Mesothelial cell of epicardium (in vitro differentiated cells): ENCODE measurements around the gene OTOS. TPM values are rescaled to one million over a fixed set of nuclear protein-coding genes. Genes with fewer than 3 reads are reported as not detected.

Experiments
- DNase-seq, 2 experiments: peaks; one replicate each; pipeline ENCODE4 v3.0.0; 2021; ENCODE audit warnings: low spot score in 2 of 2; ENCODE audit not compliant: unreplicated experiment in 2 of 2
- H3K27ac Mint-ChIP-seq: 2 replicates; pipeline ENCODE4 v1.8.0; 2021; ENCODE audit warnings: mixed read lengths
- H3K27me3 Mint-ChIP-seq: 2 replicates; pipeline ENCODE4 v1.8.0; 2021; ENCODE audit warnings: low read depth, mixed read lengths
- H3K36me3 Mint-ChIP-seq: 2 replicates; pipeline ENCODE4 v1.8.0; 2021; ENCODE audit warnings: mixed read lengths
- H3K4me1 Mint-ChIP-seq: 2 replicates; pipeline ENCODE4 v1.8.0; 2021; ENCODE audit warnings: mixed read lengths
- H3K4me3 Mint-ChIP-seq: 2 replicates; pipeline ENCODE4 v1.8.0; 2021; ENCODE audit warnings: mild to moderate bottlenecking, moderate library complexity, mixed read lengths
- H3K9me3 Mint-ChIP-seq: 2 replicates; pipeline ENCODE4 v1.8.0; 2021; ENCODE audit warnings: mixed read lengths
- total RNA-seq: library from RNA; stranded (reverse); gene quantifications from 3 replicates; pipeline ENCODE4 v1.2.1, GENCODE V29; 2021
- TF ChIP-seq, protein P1 (sequence below): fragments of 200-600 bp; sonication (generic); IDR thresholded peaks from one replicate; pipeline ENCODE4 v1.5.0; 2021; ENCODE audit warnings: antibody characterized with exemption; ENCODE audit not compliant: unreplicated experiment

OTOS gene
- total RNA-seq, 1 donor from 2014 or later = not detected

DNA sequence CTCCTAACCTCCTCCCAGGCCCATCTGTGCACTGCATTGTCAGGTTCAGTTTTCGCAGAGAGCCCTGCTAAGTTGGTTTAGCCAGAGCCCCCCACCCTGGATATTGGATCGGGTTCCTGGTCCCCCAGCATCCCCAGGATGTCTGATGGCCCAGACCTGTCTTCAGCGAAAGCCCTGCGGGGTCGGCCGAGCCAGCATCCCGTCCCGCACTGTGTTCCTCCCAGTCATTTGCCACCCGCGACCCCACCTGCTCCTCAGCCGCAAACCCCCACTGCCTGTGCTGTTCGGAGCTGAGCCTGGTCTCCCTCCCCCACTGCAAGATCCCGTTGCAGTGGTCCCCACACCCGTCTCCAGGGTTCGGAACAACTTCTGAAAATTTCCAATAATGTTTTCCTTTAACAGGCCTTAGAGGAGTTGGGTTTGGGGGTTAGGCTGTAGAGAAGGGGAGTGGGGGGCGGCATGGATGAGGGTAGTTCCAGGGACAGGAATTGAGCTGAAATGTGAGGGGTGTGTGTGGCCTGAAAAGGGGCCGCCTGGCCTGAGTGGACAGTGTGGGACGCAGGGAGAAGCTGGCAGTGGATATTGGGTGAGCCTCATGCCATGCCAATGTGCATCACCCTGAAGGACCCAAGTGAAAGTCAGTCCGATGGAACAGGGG is 2.7 kb downstream of the OTOS start:
- TF ChIP-seq, protein P1, sequence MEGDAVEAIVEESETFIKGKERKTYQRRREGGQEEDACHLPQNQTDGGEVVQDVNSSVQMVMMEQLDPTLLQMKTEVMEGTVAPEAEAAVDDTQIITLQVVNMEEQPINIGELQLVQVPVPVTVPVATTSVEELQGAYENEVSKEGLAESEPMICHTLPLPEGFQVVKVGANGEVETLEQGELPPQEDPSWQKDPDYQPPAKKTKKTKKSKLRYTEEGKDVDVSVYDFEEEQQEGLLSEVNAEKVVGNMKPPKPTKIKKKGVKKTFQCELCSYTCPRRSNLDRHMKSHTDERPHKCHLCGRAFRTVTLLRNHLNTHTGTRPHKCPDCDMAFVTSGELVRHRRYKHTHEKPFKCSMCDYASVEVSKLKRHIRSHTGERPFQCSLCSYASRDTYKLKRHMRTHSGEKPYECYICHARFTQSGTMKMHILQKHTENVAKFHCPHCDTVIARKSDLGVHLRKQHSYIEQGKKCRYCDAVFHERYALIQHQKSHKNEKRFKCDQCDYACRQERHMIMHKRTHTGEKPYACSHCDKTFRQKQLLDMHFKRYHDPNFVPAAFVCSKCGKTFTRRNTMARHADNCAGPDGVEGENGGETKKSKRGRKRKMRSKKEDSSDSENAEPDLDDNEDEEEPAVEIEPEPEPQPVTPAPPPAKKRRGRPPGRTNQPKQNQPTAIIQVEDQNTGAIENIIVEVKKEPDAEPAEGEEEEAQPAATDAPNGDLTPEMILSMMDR = no peak
- Mint-ChIP-seq H3K36me3 (peaks cover 5% of the 10 kb centered on the region), H3K4me1 (peaks cover 20% of the 10 kb centered on the region), H3K4me3 (peak overlapping the region; percentile 96), H3K27ac (no peak overlapping the region), H3K9me3 (no peaks in the 10 kb centered on the region), H3K27me3 (peaks cover 40% of the 10 kb centered on the region)
- DNase-seq = no peak

DNA sequence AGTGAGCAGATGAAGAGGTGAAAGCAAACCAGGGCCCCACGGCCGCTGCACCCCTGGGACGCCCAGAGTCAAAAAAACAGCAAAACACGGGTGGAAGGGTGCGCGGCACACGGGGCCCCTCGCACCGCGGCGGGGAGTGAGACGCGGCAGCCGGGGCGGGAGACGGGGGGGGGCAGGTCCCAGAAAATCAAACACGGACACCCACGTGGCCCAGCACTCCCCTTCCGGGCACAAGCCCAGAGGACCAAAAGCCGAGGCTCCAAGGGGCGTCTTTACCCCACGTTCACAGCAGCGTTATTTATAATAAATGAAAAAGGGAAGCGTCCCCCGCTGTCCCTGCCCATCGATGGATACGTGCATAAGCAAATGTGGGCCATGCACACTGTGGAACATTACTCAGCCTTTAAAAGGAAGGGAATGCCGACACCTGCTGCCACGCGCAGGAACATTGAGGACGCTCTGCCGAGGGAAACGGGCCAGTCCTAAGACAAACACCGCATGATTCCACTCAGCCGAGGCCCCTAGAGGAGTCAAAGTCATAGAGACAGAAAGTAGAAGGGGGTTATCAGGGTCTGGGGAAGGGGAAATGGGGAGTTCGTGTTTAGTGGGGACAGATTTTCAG is 3.7 kb downstream of the OTOS start:
- Mint-ChIP-seq H3K27ac (peak overlapping the region; percentile 34), H3K36me3 (peaks cover 9% of the 10 kb centered on the region), H3K4me3 (peak overlapping the region; percentile 96), H3K9me3 (no peaks in the 10 kb centered on the region), H3K27me3 (peaks cover 34% of the 10 kb centered on the region), H3K4me1 (peaks cover 20% of the 10 kb centered on the region)
- DNase-seq = no peak
- TF ChIP-seq, protein P1 = no peak

DNA sequence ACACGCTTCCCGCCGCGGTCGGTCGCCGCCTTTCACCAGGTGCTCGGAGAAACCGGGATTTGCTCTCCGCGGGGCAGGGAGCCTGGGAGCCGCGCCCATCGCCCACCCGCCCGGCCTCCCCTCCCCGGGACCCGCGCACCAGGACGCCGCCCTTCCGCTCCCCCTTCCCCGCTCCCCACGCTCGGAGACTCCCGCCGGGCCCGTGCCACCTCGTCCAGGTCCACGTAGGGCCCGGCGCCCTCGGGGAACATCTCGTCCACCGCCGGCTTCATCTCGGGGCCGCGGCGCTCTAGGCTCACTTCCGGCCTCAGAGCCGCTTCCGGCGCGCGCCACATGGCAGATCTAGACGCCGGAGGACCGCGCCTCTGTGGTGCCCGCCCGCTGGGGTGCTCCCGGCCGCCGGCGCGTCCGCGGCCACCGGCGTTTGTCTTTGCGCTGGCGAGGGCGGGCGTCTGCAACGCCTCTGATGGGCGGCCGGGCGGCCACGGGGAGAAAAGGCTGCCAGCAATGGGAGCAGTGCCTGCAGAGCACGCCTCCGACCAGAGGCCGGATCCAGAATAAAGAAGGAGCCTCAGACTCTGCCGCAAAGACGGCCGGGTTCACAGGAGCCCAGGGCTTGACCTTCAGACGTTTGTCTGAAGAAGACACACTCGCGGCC is 4.3 kb downstream of the OTOS start, which contains the start of gene COPS9:
Gene COPS9, minus strand, starts transcription at position 293 of the 658 bp plus-strand sequence. Its CDS starts 21 bp downstream, at position 272.
- TF ChIP-seq, protein P1 = no peak
- H3K36me3 Mint-ChIP-seq = peaks cover 14% of the 10 kb centered on the region
- peaks cover 28% of the 10 kb centered on the region for H3K27me3 Mint-ChIP-seq
- peaks cover 20% of the 10 kb centered on the region for H3K4me1 Mint-ChIP-seq
- peak within 1 kb of the TSS; percentile 96 for H3K4me3 Mint-ChIP-seq
- H3K9me3 Mint-ChIP-seq = no peaks in the 10 kb centered on the region
- peak; percentile 77 to 89 for DNase-seq
- H3K27ac Mint-ChIP-seq = peak within 1 kb of the TSS; percentile 74

DNA sequence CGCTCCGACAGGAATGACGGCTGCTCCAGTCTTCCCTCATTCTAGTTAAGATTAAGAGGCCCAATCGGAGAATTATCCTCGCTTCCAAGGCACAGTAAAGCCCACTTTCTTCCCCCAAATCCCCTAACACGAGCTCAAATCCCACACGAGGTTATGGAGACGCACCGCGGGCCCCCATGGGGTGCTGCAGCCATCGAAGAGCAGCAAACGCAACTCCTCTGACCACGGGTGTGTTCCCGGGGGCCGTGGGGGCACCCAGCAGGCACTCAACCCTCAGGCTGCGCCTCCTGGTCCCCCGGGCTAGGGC is 4.8 kb downstream of the OTOS start:
- no peak for DNase-seq
- TF ChIP-seq, protein P1 = no peak
- Mint-ChIP-seq H3K27ac (peak overlapping the region; percentile 74), H3K4me1 (peaks cover 20% of the 10 kb centered on the region), H3K9me3 (no peaks in the 10 kb centered on the region), H3K36me3 (peaks cover 19% of the 10 kb centered on the region), H3K4me3 (peak overlapping the region; percentile 96), H3K27me3 (peaks cover 23% of the 10 kb centered on the region)

DNA sequence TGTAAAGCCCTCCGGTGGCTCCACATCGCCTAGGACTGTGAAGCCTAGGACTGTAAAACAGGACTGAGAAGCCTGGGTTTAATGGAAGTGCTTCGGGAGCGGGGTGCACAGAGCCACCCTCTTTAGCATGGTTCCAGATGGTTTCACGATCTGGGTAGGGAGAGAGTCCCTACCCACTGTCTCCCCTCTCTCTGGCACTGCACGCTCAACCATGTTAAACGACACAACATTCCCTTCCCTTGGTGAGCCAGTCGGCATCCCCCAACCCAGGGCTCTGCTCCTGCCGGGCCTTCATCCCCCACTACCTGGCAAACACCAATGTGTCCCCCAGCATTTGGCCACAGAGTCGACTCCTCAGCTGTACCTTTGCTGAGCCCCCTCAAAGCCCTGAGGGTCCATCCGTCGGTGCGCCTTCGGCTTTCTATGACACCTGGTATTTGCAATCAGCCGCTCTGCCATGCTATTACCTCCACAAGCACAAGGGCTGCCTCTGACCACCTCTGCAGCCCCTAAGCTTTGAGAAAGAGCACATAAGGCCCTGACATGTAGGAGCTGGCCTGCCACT is 5.4 kb downstream of the OTOS start:
- no peak for DNase-seq
- Mint-ChIP-seq H3K27me3 (peaks cover 20% of the 10 kb centered on the region), H3K9me3 (no peaks in the 10 kb centered on the region), H3K27ac (peak overlapping the region; percentile 74), H3K4me3 (peak overlapping the region; percentile 96), H3K4me1 (peaks cover 20% of the 10 kb centered on the region), H3K36me3 (peaks cover 24% of the 10 kb centered on the region)
- TF ChIP-seq, protein P1 = no peak
